GM12878 (cell line): Measurements from ENCODE around the gene C17orf107. TPM values are rescaled to one million over a fixed set of nuclear protein-coding genes. Genes with fewer than 3 reads are reported as not detected.
A peak's percentile ranks its signal among the peaks of the same experiment; 100 is the strongest.

Experiments used
- BHLHE40 ChIP-seq, 2 experiments: fragments of 450-650 bp in 1 of 2; IDR thresholded peaks; 2 replicates each; pipeline ENCODE4 v1.6.1; 2011 to 2017; ENCODE audit warnings: low read depth in 2 of 2, borderline replicate concordance in 1 of 2, improper control_type of control experiment in 1 of 2, low read length in 1 of 2, mild to moderate bottlenecking in 1 of 2
- CREB1 ChIP-seq: IDR thresholded peaks from 2 replicates; pipeline ENCODE4 v1.6.1; 2012; ENCODE audit warnings: low read depth, mild to moderate bottlenecking, inconsistent platforms
- EED ChIP-seq: sonication (generic); IDR thresholded peaks from 2 replicates; pipeline ENCODE4 v1.6.1; 2016; ENCODE audit warnings: antibody characterized with exemption, low read depth
- EP300 ChIP-seq, 2 experiments: fragments of 150-350 bp in 1 of 2; IDR thresholded peaks; 2 replicates each; pipeline ENCODE4 v1.6.1; 2011 to 2012; ENCODE audit warnings: low read depth in 2 of 2, low read length in 2 of 2, borderline replicate concordance in 1 of 2, improper control_type of control experiment in 1 of 2, inconsistent platforms in 1 of 2; ENCODE audit not compliant: control insufficient read depth in 1 of 2
- ETV6 ChIP-seq, 2 experiments: fragments of 450-650 bp in 1 of 2; IDR thresholded peaks in 1 of 2; conservative IDR thresholded peaks in 1 of 2; 2 replicates each; pipeline ENCODE4 v1.6.1; 2014; ENCODE audit warnings: antibody characterized with exemption in 1 of 2, borderline replicate concordance in 1 of 2, low read depth in 1 of 2, mild to moderate bottlenecking in 1 of 2, moderate library complexity in 1 of 2
- HCFC1 ChIP-seq: fragments of 150-350 bp; IDR thresholded peaks from 2 replicates; pipeline ENCODE4 v1.6.1; 2014; ENCODE audit warnings: low read length
- HDGF ChIP-seq: fragments of 450-650 bp; IDR thresholded peaks from 2 replicates; pipeline ENCODE4 v1.6.1; 2016; ENCODE audit warnings: antibody characterized with exemption
- POLR2AphosphoS2 ChIP-seq: IDR thresholded peaks from 2 replicates; pipeline ENCODE4 v1.6.1; 2011; ENCODE audit warnings: low read depth, mild to moderate bottlenecking, low read length, improper control_type of control experiment, moderate library complexity
- RBBP5 ChIP-seq: fragments of 200-600 bp; sonication (generic); conservative IDR thresholded peaks from 2 replicates; pipeline ENCODE4 v1.6.1; 2016
- RELB ChIP-seq: fragments of 450-650 bp; IDR thresholded peaks from 2 replicates; pipeline ENCODE4 v1.6.1; 2017; ENCODE audit warnings: low read depth, mild to moderate bottlenecking, moderate library complexity
- RUNX3 ChIP-seq: IDR thresholded peaks from 2 replicates; pipeline ENCODE4 v1.6.1; 2012; ENCODE audit warnings: low read length, inconsistent platforms
- SMC3 ChIP-seq: IDR thresholded peaks from 2 replicates; pipeline ENCODE4 v1.6.1; 2011; ENCODE audit warnings: low read length, improper control_type of control experiment, borderline replicate concordance
- SUPT20H ChIP-seq: IDR thresholded peaks from 2 replicates; pipeline ENCODE4 v1.6.1; 2011; ENCODE audit warnings: low read depth, mild to moderate bottlenecking, low read length, moderate library complexity, borderline replicate concordance; ENCODE audit not compliant: control insufficient read depth
- TCF12 ChIP-seq: IDR thresholded peaks from 2 replicates; pipeline ENCODE4 v1.6.1; 2011; ENCODE audit warnings: low read depth, mild to moderate bottlenecking, low read length
- ZBTB11 ChIP-seq: fragments of 450-650 bp; formaldehyde crosslinking; IDR thresholded peaks from 2 replicates; pipeline ENCODE4 v1.5.0; 2022; ENCODE audit warnings: mild to moderate bottlenecking, missing genetic modification characterization
- polyA plus RNA-seq, 11 experiments: library from polyadenylated mRNA; depleted of rRNA in 4 of 11; unstranded in 6 of 11; stranded (reverse) in 5 of 11; fragments of >200 nt; fragmentation: Nextera tagmentation in 4 of 11; fragmentation: Illumina TruSeq in 1 of 11; extraction: Ambion mirVana in 4 of 11; extraction: Trizol in 1 of 11; gene quantifications; 1 replicate in 1 of 11; 2 replicates in 10 of 11; pipeline versions ENCODE4 v1.2.1 to v1.2.3, GENCODE V29; 2011 to 2016; ENCODE audit warnings: inconsistent platforms in 2 of 11, missing spikeins in 2 of 11, low read depth in 1 of 11
- total RNA-seq, 4 experiments: library from RNA; depleted of rRNA in 3 of 4; stranded (reverse); fragments of >200 nt in 3 of 4; fragmentation: Illumina TruSeq in 1 of 4; extraction: Trizol in 1 of 4; gene quantifications; 2 replicates each; pipeline versions ENCODE4 v1.2.1 to v1.2.3, GENCODE V29; 2013 to 2021
- TF ChIP-seq, protein P1 (sequence below): fragments of 450-650 bp; IDR thresholded peaks from 2 replicates; pipeline ENCODE4 v1.6.1; 2017; ENCODE audit warnings: mild to moderate bottlenecking
- TF ChIP-seq, protein P2 (sequence below): IDR thresholded peaks from 2 replicates; pipeline ENCODE4 v1.6.1; 2011; ENCODE audit warnings: low read depth, mild to moderate bottlenecking, low read length, moderate library complexity, borderline replicate concordance; ENCODE audit errors: extremely low read depth
- TF ChIP-seq, protein P3 (sequence below): fragments of 450-650 bp; IDR thresholded peaks from 2 replicates; pipeline ENCODE4 v1.6.1; 2018; ENCODE audit warnings: mild to moderate bottlenecking, low read depth, moderate library complexity; ENCODE audit not compliant: partially characterized antibody

The C17orf107 gene
- total and polyA plus RNA-seq, 10 of the 15 experiments (the other 5 are each of a cell fraction or from before 2014, with no cell fraction given): 0.05 to 0.46 (median 0.11) TPM; not detected in 3

GRCh38 chr17:4881761-4882555 is 17.4 kb upstream of the C17orf107 start (continued):
- TF ChIP-seq, protein P1, sequence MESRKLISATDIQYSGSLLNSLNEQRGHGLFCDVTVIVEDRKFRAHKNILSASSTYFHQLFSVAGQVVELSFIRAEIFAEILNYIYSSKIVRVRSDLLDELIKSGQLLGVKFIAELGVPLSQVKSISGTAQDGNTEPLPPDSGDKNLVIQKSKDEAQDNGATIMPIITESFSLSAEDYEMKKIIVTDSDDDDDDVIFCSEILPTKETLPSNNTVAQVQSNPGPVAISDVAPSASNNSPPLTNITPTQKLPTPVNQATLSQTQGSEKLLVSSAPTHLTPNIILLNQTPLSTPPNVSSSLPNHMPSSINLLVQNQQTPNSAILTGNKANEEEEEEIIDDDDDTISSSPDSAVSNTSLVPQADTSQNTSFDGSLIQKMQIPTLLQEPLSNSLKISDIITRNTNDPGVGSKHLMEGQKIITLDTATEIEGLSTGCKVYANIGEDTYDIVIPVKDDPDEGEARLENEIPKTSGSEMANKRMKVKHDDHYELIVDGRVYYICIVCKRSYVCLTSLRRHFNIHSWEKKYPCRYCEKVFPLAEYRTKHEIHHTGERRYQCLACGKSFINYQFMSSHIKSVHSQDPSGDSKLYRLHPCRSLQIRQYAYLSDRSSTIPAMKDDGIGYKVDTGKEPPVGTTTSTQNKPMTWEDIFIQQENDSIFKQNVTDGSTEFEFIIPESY: no peak
- peak; percentile 75; the same call in 1 of the 2 replicates for TF ChIP-seq SMC3
- TF ChIP-seq CREB1: no peak
- TF ChIP-seq RUNX3: 0 out of 2 replicates have a peak, but pooled peaks have one; percentile 28
- peak in 1 of 2 experiments; percentile 8; a peak in 1 of 4 replicates for TF ChIP-seq BHLHE40 (IDR thresholded peaks at IDR 0.05; ENCODE audit: borderline replicate concordance in 1 of 2, low read depth in 2 of 2, low read length in 1 of 2)
- no peak for TF ChIP-seq RELB
- TF ChIP-seq ETV6 (conservative IDR thresholded peaks at IDR 0.05 in 1 of 2, IDR thresholded peaks at IDR 0.05 in 1 of 2; ENCODE audit: borderline replicate concordance in 1 of 2, low read depth in 1 of 2): no peak
- TF ChIP-seq, protein P2, sequence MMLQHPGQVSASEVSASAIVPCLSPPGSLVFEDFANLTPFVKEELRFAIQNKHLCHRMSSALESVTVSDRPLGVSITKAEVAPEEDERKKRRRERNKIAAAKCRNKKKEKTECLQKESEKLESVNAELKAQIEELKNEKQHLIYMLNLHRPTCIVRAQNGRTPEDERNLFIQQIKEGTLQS: no peak
- TF ChIP-seq TCF12: no peak
- no peak for TF ChIP-seq EP300 (IDR thresholded peaks at IDR 0.05; ENCODE audit: borderline replicate concordance in 1 of 2, control insufficient read depth in 1 of 2, low read depth in 2 of 2, low read length in 2 of 2)
- no peak for TF ChIP-seq POLR2AphosphoS2
- TF ChIP-seq RBBP5: no peak
- TF ChIP-seq HDGF: no peak
- TF ChIP-seq HCFC1: no peak
- TF ChIP-seq EED: no peak
- no peak for TF ChIP-seq SUPT20H
- TF ChIP-seq ZBTB11 (CRISPR knock-in tag): no peak
- TF ChIP-seq, protein P3, sequence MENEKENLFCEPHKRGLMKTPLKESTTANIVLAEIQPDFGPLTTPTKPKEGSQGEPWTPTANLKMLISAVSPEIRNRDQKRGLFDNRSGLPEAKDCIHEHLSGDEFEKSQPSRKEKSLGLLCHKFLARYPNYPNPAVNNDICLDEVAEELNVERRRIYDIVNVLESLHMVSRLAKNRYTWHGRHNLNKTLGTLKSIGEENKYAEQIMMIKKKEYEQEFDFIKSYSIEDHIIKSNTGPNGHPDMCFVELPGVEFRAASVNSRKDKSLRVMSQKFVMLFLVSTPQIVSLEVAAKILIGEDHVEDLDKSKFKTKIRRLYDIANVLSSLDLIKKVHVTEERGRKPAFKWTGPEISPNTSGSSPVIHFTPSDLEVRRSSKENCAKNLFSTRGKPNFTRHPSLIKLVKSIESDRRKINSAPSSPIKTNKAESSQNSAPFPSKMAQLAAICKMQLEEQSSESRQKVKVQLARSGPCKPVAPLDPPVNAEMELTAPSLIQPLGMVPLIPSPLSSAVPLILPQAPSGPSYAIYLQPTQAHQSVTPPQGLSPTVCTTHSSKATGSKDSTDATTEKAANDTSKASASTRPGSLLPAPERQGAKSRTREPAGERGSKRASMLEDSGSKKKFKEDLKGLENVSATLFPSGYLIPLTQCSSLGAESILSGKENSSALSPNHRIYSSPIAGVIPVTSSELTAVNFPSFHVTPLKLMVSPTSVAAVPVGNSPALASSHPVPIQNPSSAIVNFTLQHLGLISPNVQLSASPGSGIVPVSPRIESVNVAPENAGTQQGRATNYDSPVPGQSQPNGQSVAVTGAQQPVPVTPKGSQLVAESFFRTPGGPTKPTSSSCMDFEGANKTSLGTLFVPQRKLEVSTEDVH: no peak
